NT2/D1 (cell line): Measurements from ENCODE around the gene ALOX15B.

ENCODE experiments used
- DNase-seq: peaks from one replicate; pipeline ENCODE4 v3.0.0-alpha.2; 2011; ENCODE audit warnings: low read depth, low spot score
- H3K27me3 ChIP-seq: 2 replicates; pipeline ENCODE4 v1.6.0; 2011; ENCODE audit warnings: mild to moderate bottlenecking; ENCODE audit not compliant: insufficient read length, insufficient read depth
- H3K36me3 ChIP-seq: 2 replicates; pipeline ENCODE4 v1.6.1; 2011; ENCODE audit warnings: mild to moderate bottlenecking, low read length, mixed read lengths; ENCODE audit not compliant: insufficient read depth, insufficient read length
- H3K4me1 ChIP-seq: 2 replicates; pipeline ENCODE4 v1.5.1; 2011; ENCODE audit not compliant: insufficient read depth, insufficient read length
- H3K4me3 ChIP-seq: 2 replicates; pipeline ENCODE4 v1.5.1; 2011; ENCODE audit warnings: low read depth; ENCODE audit not compliant: insufficient read length
- H3K9ac ChIP-seq: 2 replicates; pipeline ENCODE4 v1.6.0; 2011; ENCODE audit warnings: low read depth; ENCODE audit not compliant: insufficient read length
- H3K9me3 ChIP-seq: 2 replicates; pipeline ENCODE4 v1.5.1; 2011; ENCODE audit warnings: mild to moderate bottlenecking, low read length; ENCODE audit not compliant: insufficient read depth
- SUZ12 ChIP-seq: IDR thresholded peaks from 2 replicates; pipeline ENCODE4 v1.6.1; 2011; ENCODE audit not compliant: insufficient read length, insufficient read depth; ENCODE audit errors: extremely low read depth
- YY1 ChIP-seq: IDR thresholded peaks from 2 replicates; pipeline ENCODE4 v1.6.1; 2011; ENCODE audit not compliant: insufficient read length, insufficient read depth
- ZNF274 ChIP-seq: IDR thresholded peaks from 2 replicates; pipeline ENCODE4 v1.6.1; 2011; ENCODE audit warnings: mild to moderate bottlenecking, low read depth, low read length

The ALOX15B gene

GRCh38 chr17:8096541-8096940 lies 57.7 kb downstream of the ALOX15B start:
- Histone ChIP-seq H3K4me1 (peaks cover 2% of the 10 kb centered on the region), H3K9me3 (no peaks in the 10 kb centered on the region), H3K36me3 (no peaks in the 10 kb centered on the region), H3K27me3 (no peaks in the 10 kb centered on the region), H3K9ac (no peak overlapping the region), H3K4me3 (no peak overlapping the region)
- DNase-seq = no peak
- TF ChIP-seq SUZ12 (no peak), ZNF274 (no peak), YY1 (no peak)
